OCI-LY1 (cell line): ENCODE results near the gene TES.

Source experiments
- H2AFZ ChIP-seq: fragments of 200-600 bp; sonication (generic), shearing (Covaris generic); 2 replicates; pipeline ENCODE4 v1.6.0; 2014; ENCODE audit warnings: antibody characterized with exemption, mild to moderate bottlenecking, low read length
- H3F3A ChIP-seq: fragments of 200-600 bp; sonication (generic), shearing (Covaris generic); 2 replicates; pipeline ENCODE4 v1.6.0; 2014; ENCODE audit warnings: mild to moderate bottlenecking, antibody characterized with exemption, low read length, moderate library complexity; ENCODE audit not compliant: insufficient read depth
- H3K27ac ChIP-seq: fragments of 200-600 bp; sonication (generic); 2 replicates; pipeline ENCODE4 v1.5.1; 2014; ENCODE audit warnings: low read length, mixed run types, mild to moderate bottlenecking, low read depth; ENCODE audit not compliant: poor library complexity, severe bottlenecking
- H3K27me3 ChIP-seq: fragments of 200-600 bp; sonication (generic); 2 replicates; pipeline ENCODE4 v1.6.0; 2014; ENCODE audit warnings: antibody characterized with exemption, mild to moderate bottlenecking, low read length, moderate library complexity; ENCODE audit not compliant: insufficient read depth
- H3K36me3 ChIP-seq: fragments of 200-600 bp; sonication (generic); 2 replicates; pipeline ENCODE4 v1.6.1; 2014; ENCODE audit warnings: mild to moderate bottlenecking, antibody characterized with exemption, low read length, moderate library complexity, mixed read lengths; ENCODE audit not compliant: insufficient read depth
- H3K4me1 ChIP-seq: fragments of 200-600 bp; sonication (generic); 2 replicates; pipeline ENCODE4 v1.5.1; 2014; ENCODE audit warnings: mild to moderate bottlenecking, low read length, moderate library complexity; ENCODE audit not compliant: insufficient read depth, severe bottlenecking
- H3K4me2 ChIP-seq: fragments of 200-600 bp; sonication (generic), shearing (Covaris generic); 2 replicates; pipeline ENCODE4 v1.6.1; 2014; ENCODE audit warnings: low read length
- H3K4me3 ChIP-seq: fragments of 200-600 bp; sonication (generic); 2 replicates; pipeline ENCODE4 v1.5.1; 2014; ENCODE audit warnings: low read length, low read depth, mild to moderate bottlenecking, mixed read lengths; ENCODE audit not compliant: poor library complexity, severe bottlenecking
- H3K79me2 ChIP-seq: fragments of 200-600 bp; shearing (Covaris generic); 2 replicates; pipeline ENCODE4 v1.6.1; 2016; ENCODE audit warnings: mixed run types, low read length, mixed read lengths; ENCODE audit not compliant: insufficient read depth
- H3K9ac ChIP-seq: fragments of 200-600 bp; sonication (generic), shearing (Covaris generic); 2 replicates; pipeline ENCODE4 v1.6.1; 2014; ENCODE audit warnings: mild to moderate bottlenecking, low read length, mixed read lengths
- H3K9me2 ChIP-seq: fragments of 200-600 bp; sonication (generic), shearing (Covaris generic); 2 replicates; pipeline ENCODE4 v1.6.1; 2014; ENCODE audit warnings: low read depth, mild to moderate bottlenecking, low read length, mixed read lengths
- H3K9me3 ChIP-seq: fragments of 200-600 bp; shearing (Covaris generic); 2 replicates; pipeline ENCODE4 v1.6.1; 2014; ENCODE audit warnings: low read length, mixed read lengths
- H4K20me1 ChIP-seq: fragments of 200-600 bp; sonication (generic), shearing (Covaris generic); 2 replicates; pipeline ENCODE4 v1.6.0; 2016; ENCODE audit warnings: mild to moderate bottlenecking, low read length; ENCODE audit not compliant: insufficient read depth
- CTCF ChIP-seq: fragments of 200-600 bp; sonication (generic), shearing (Covaris generic); IDR thresholded peaks from 2 replicates; pipeline ENCODE4 v1.5.1; 2017; ENCODE audit warnings: mild to moderate bottlenecking, antibody characterized with exemption, low read length, moderate library complexity, mixed read lengths
- EZH2 ChIP-seq: fragments of 200-600 bp; sonication (generic), shearing (Covaris generic); IDR thresholded peaks from 2 replicates; pipeline ENCODE4 v1.8.0; 2017; ENCODE audit warnings: borderline replicate concordance, mixed run types, mild to moderate bottlenecking, antibody characterized with exemption, low read length, moderate library complexity, mixed read lengths

TES gene

DNA sequence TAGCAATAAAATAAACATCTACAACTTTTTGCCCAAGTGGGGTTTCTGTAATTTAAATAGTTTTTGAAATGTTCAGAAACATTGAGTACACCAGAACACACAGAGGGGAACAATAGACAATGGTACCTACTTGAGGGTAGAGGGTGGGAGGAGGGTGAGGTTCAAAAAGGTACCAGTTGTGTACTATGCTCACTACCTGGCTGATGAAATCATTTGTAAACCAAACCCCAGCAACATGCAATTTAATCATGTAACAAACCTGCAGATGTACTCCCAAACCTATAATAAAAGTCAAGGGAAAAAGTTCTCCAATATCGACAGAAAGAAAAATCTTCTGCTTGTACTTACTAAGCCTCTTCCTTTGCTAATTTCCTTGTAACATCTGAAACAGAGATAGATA lies 4.2 kb upstream of the TES start:
- H3K27me3 ChIP-seq = no peaks in the 10 kb centered on the region
- H3K9ac ChIP-seq = no peak overlapping the region
- no peaks in the 10 kb centered on the region for H3K36me3 ChIP-seq
- no peak overlapping the region for H2AFZ ChIP-seq
- H3K79me2 ChIP-seq = peaks cover 1% of the 10 kb centered on the region; the same call in 1 of the 2 replicates
- H4K20me1 ChIP-seq = no peaks in the 10 kb centered on the region
- H3K4me1 ChIP-seq = peaks cover 4% of the 10 kb centered on the region
- TF ChIP-seq EZH2 (no peak), CTCF (no peak)
- peaks cover 4% of the 10 kb centered on the region; the same call in 1 of the 2 replicates for H3F3A ChIP-seq
- H3K9me2 ChIP-seq = no peaks in the 10 kb centered on the region
- no peak overlapping the region for H3K4me3 ChIP-seq
- H3K27ac ChIP-seq = no peak overlapping the region
- H3K4me2 ChIP-seq = no peak overlapping the region
- no peaks in the 10 kb centered on the region for H3K9me3 ChIP-seq

DNA sequence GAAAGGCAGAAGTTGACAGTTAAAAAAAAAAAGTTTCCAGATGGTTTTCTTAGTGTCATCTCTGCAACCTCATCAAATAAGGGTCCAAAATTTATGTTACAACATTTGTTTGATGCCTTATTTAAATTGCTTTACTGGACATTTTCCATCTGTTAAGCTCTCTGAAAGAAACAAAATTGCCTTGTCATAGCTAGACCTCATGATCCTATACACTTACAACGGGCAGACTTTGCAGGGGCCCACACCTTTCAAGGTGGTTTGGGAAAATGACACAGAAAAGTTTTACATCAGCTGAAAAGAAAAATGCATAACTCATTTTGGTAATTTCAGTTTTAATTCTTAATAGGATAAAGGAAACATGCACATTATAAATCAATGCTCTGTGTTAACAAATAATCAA lies 1.4 kb upstream of the TES start:
- no peaks in the 10 kb centered on the region for H3K9me3 ChIP-seq
- H3K27ac ChIP-seq = no peak overlapping the region
- H2AFZ ChIP-seq = no peak overlapping the region
- no peaks in the 10 kb centered on the region for H3K36me3 ChIP-seq
- no peak overlapping the region for H3K4me2 ChIP-seq
- no peaks in the 10 kb centered on the region for H3K9me2 ChIP-seq
- H3K4me3 ChIP-seq = no peak overlapping the region
- H3K4me1 ChIP-seq = peaks cover 28% of the 10 kb centered on the region
- H4K20me1 ChIP-seq = no peaks in the 10 kb centered on the region
- peaks cover 4% of the 10 kb centered on the region; the same call in 1 of the 2 replicates for H3F3A ChIP-seq
- TF ChIP-seq CTCF (no peak), EZH2 (no peak)
- no peak overlapping the region for H3K9ac ChIP-seq
- no peaks in the 10 kb centered on the region for H3K27me3 ChIP-seq
- H3K79me2 ChIP-seq = peaks cover 29% of the 10 kb centered on the region

GRCh38 chr7:116209561-116210070 lies 723 bp upstream of the TES start:
- Histone ChIP-seq H3K9ac (no peak overlapping the region; the same call in 1 of the 2 replicates), H3K27ac (no peak overlapping the region), H3K4me1 (peaks cover 28% of the 10 kb centered on the region), H3K9me2 (no peaks in the 10 kb centered on the region), H3K4me3 (peak overlapping the region; percentile 77), H3K79me2 (peaks cover 36% of the 10 kb centered on the region), H3K9me3 (no peaks in the 10 kb centered on the region), H3K36me3 (peaks cover 2% of the 10 kb centered on the region; the same call in 1 of the 2 replicates), H2AFZ (peak overlapping the region; percentile 63), H4K20me1 (no peaks in the 10 kb centered on the region), H3K27me3 (no peaks in the 10 kb centered on the region), H3F3A (peaks cover 4% of the 10 kb centered on the region; the same call in 1 of the 2 replicates), H3K4me2 (peak overlapping the region; percentile 77)
- TF ChIP-seq CTCF (no peak), EZH2 (no peak)
